Adrenal gland (tissue), 5 donors: ENCODE measurements around the gene GJB3.

Source experiments
- POLR2A ChIP-seq, 2 donors: fragments of 450-650 bp; IDR thresholded peaks; one replicate each; pipeline ENCODE4 v1.6.1; 2017; ENCODE audit warnings: antibody characterized with exemption in 2 of 2, mild to moderate bottlenecking in 2 of 2, moderate library complexity in 1 of 2
- TF ChIP-seq, protein P1 (sequence below), 6 experiments: fragments of 450-650 bp in 4 of 6; fragments of 200-600 bp in 2 of 6; sonication (generic) in 1 of 6; IDR thresholded peaks; 1 replicate in 5 of 6; 2 replicates in 1 of 6; pipeline versions ENCODE4 v1.5.1 to v1.8.0; 2016 to 2021; ENCODE audit warnings: antibody characterized with exemption in 6 of 6, mild to moderate bottlenecking in 2 of 6, moderate library complexity in 1 of 6
- donor health status: DM: no; HTN: no; CAD: no.

DNA sequence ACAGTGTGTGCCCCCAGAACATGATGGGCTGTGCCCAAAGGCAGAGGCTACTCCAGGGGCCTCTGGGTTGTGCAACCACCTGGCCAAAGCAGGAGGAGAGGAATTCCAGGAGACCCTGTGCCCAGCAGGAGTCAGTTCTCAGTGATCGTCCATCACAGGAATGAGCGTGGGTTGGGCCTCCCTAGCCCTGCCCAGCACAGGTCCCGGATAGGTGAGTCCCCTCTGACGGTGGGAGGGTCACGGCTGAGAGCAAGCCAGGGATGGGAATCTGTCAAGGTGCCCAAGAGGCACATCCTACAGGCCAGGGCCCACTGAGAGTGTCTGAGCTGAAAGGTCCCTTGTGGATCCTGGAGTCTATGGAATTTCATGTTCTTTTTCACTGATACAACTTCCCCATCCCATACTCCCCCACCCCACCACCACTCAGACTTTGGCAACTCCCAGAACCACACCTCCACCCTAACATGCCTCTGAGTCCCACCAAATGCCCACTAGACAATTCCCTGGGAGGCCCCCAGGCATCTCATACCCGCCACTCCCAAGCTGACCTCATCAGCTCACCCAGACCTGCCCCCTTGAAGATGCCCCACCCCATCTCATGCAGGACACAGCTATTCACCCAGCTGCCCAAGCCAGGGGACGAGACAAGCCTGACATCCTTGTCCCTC, 18.4 kb upstream of the GJB3 start:
- TF ChIP-seq, protein P1, sequence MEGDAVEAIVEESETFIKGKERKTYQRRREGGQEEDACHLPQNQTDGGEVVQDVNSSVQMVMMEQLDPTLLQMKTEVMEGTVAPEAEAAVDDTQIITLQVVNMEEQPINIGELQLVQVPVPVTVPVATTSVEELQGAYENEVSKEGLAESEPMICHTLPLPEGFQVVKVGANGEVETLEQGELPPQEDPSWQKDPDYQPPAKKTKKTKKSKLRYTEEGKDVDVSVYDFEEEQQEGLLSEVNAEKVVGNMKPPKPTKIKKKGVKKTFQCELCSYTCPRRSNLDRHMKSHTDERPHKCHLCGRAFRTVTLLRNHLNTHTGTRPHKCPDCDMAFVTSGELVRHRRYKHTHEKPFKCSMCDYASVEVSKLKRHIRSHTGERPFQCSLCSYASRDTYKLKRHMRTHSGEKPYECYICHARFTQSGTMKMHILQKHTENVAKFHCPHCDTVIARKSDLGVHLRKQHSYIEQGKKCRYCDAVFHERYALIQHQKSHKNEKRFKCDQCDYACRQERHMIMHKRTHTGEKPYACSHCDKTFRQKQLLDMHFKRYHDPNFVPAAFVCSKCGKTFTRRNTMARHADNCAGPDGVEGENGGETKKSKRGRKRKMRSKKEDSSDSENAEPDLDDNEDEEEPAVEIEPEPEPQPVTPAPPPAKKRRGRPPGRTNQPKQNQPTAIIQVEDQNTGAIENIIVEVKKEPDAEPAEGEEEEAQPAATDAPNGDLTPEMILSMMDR (IDR thresholded peaks at IDR 0.05): no peak
- TF ChIP-seq POLR2A (IDR thresholded peaks at IDR 0.05): no peak
